ENCODE results near the gene FUCA1.
"Not testable (repeated sequence)": the region's sequence is repeated elsewhere in the genome, so short reads cannot be mapped to it uniquely, and the experiment has no call there.

FUCA1 gene

DNA sequence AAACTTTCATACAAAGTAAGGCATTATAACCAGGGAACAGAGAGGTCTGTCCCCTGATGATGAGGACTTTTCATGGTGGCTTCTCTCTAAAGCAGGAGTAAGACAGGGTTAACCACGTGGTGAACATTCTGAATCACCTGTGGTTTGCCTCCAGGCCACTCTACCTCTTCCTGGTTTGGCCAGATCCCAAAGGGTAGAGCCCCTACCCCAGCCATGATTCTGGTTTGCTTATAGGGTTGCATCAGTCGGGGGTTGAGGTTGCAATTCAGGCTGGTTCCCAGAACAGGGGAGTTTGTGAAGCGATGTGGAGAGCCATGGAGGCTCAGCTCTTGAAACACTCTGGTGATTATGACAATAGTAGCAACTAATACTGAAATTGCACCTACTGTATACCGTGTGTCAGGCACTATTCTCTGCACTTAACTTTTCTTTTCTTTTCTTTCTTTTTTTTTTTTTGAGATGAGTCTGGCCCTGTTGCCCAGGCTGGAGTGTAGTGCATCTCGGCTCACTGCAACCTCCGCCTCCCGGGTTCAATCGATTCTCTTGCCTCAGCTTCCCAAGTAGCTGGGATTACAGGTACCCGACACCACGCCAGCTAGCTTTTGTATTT, 36.8 kb upstream of the FUCA1 start:
- DNase-seq (ENCODE audit: extremely low read depth, low read depth): no peak
- TF ChIP-seq, protein P1, sequence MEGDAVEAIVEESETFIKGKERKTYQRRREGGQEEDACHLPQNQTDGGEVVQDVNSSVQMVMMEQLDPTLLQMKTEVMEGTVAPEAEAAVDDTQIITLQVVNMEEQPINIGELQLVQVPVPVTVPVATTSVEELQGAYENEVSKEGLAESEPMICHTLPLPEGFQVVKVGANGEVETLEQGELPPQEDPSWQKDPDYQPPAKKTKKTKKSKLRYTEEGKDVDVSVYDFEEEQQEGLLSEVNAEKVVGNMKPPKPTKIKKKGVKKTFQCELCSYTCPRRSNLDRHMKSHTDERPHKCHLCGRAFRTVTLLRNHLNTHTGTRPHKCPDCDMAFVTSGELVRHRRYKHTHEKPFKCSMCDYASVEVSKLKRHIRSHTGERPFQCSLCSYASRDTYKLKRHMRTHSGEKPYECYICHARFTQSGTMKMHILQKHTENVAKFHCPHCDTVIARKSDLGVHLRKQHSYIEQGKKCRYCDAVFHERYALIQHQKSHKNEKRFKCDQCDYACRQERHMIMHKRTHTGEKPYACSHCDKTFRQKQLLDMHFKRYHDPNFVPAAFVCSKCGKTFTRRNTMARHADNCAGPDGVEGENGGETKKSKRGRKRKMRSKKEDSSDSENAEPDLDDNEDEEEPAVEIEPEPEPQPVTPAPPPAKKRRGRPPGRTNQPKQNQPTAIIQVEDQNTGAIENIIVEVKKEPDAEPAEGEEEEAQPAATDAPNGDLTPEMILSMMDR (IDR thresholded peaks at IDR 0.05; ENCODE audit: low read depth, low read length): no peak

DNA sequence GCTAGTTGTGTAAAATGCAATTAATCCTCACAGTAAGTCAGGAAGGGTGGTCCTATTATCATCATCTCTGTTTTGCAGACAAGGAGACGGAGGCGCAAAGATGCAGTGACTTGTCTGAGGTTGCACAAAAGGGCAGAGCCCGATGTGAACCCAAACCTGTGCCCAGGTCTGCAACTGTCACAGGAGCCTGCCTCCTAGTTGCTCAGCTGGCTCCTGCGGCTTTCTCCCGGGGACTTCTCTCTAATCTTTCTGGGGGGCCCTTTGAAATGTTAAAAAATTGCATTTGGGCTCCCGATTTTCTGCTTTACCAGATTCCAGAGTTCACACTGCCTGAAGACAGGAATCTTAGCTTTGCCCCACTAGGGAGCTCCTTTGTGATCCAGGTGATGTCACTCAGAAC, 35.7 kb upstream of the FUCA1 start:
- TF ChIP-seq, protein P1 (IDR thresholded peaks at IDR 0.05; ENCODE audit: low read depth, low read length): no peak
- DNase-seq (ENCODE audit: extremely low read depth, low read depth): no peak

GRCh38 chr1:23902321-23903278, 34.5 kb upstream of the FUCA1 start:
- DNase-seq (ENCODE audit: extremely low read depth, low read depth): no peak
- TF ChIP-seq, protein P1 (IDR thresholded peaks at IDR 0.05; ENCODE audit: low read depth, low read length): no peak

- not testable (repeated sequence) for DNase-seq (ENCODE audit: extremely low read depth, low read depth)
Measured at GRCh38 chr1:23900017-23900416, 31.9 kb upstream of the FUCA1 start.

DNA sequence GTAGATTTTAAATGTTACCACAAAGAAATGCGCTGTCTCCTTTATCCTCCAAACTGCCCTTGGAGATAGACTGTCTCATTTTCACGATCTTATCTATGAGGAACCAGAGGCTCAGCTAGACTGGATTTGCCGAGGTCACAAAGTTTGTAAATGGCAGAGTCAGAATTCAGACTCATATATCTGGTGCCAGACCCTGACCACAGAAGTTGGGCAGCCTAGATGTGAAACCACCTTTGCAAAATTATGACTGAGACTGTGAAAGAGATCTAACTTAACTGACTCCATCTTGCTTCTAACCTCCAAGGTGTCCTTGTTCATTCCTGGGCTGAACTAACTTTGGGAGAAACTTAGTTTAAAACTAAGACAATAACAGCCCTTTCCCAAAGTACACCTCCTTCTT, 31.0 kb upstream of the FUCA1 start:
- no peak for DNase-seq (ENCODE audit: extremely low read depth, low read depth)
- TF ChIP-seq, protein P1 (IDR thresholded peaks at IDR 0.05; ENCODE audit: low read depth, low read length): no peak

GRCh38 chr1:23897083-23897482, 29.0 kb upstream of the FUCA1 start:
- TF ChIP-seq, protein P1 (IDR thresholded peaks at IDR 0.05; ENCODE audit: low read depth, low read length): no peak
- no peak for DNase-seq (ENCODE audit: extremely low read depth, low read depth)

- DNase-seq (ENCODE audit: extremely low read depth, low read depth): no peak
- TF ChIP-seq, protein P1 (IDR thresholded peaks at IDR 0.05; ENCODE audit: low read depth, low read length): no peak
Measured at GRCh38 chr1:23896491-23896890, 28.4 kb upstream of the FUCA1 start.

Data from AG09319 (cell line).